HG03280 (cell line): ENCODE measurements around the gene SEM1.
A peak's percentile ranks its signal among the peaks of the same experiment; 100 is the strongest.
"Not testable (repeated sequence)": the region's sequence is repeated elsewhere in the genome, so short reads cannot be mapped to it uniquely, and the experiment has no call there.

Experiments used
- ATAC-seq: cut with Tn5 transposase; IDR thresholded peaks from one replicate; pipeline ENCODE4 v1.9.1; 2021; ENCODE audit warnings: mild to moderate bottlenecking, moderate library complexity; ENCODE audit not compliant: unreplicated experiment

The SEM1 gene

GRCh38 chr7:96709381-96710228 lies at the start of gene SEM1:
SEM1 (minus strand) TSS chr7:96709846; CDS start chr7:96709763, 83 bp downstream.
- peak; percentile 87 for ATAC-seq

GRCh38 chr7:96757880-96758279 lies 48.2 kb upstream of the SEM1 start:
- ATAC-seq, result not testable (repeated sequence)

GRCh38 chr7:96747418-96747940 lies 37.8 kb upstream of the SEM1 start:
- no peak for ATAC-seq

GRCh38 chr7:96740130-96740529 lies 30.5 kb upstream of the SEM1 start:
- ATAC-seq, result no peak

- no peak for ATAC-seq
Measured at GRCh38 chr7:96739609-96740008, 30.0 kb upstream of the SEM1 start.

GRCh38 chr7:96739167-96739566 lies 29.5 kb upstream of the SEM1 start:
- no peak for ATAC-seq

- ATAC-seq, result no peak
Measured at GRCh38 chr7:96738705-96739104, 29.1 kb upstream of the SEM1 start.

- ATAC-seq, result no peak
Measured at GRCh38 chr7:96737545-96738050, 28.0 kb upstream of the SEM1 start.

- no peak for ATAC-seq
Measured at GRCh38 chr7:96734343-96734742, 24.7 kb upstream of the SEM1 start.

GRCh38 chr7:96729820-96730219 lies 20.2 kb upstream of the SEM1 start:
- no peak for ATAC-seq

- ATAC-seq, result no peak
Measured at GRCh38 chr7:96728139-96728538, 18.5 kb upstream of the SEM1 start.

GRCh38 chr7:96727534-96728088 lies 18.0 kb upstream of the SEM1 start:
- no peak for ATAC-seq

GRCh38 chr7:96723622-96724021 lies 14.0 kb upstream of the SEM1 start:
- no peak for ATAC-seq

- not testable (repeated sequence) for ATAC-seq
Measured at GRCh38 chr7:96722928-96723327, 13.3 kb upstream of the SEM1 start.

- ATAC-seq, result no peak
Measured at GRCh38 chr7:96720843-96721242, 11.2 kb upstream of the SEM1 start.

- ATAC-seq, result no peak
Measured at GRCh38 chr7:96719164-96719563, 9.5 kb upstream of the SEM1 start.

GRCh38 chr7:96718107-96719003 lies 8.7 kb upstream of the SEM1 start:
- ATAC-seq, result no peak

GRCh38 chr7:96713037-96713436 lies 3.4 kb upstream of the SEM1 start:
- no peak for ATAC-seq

- no peak for ATAC-seq
Measured at GRCh38 chr7:96710544-96710943, 898 bp upstream of the SEM1 start.

GRCh38 chr7:96708872-96709271 lies 774 bp downstream of the SEM1 start:
- peak; percentile 2 for ATAC-seq
